ENCODE measurements around the gene CELF5.

- TF ChIP-seq POLR2A (IDR thresholded peaks at IDR 0.05; ENCODE audit: low read depth, low read length) (no peak), POLR2AphosphoS5 (IDR thresholded peaks at IDR 0.05; ENCODE audit: low read depth, low read length) (no peak), TAF1 (IDR thresholded peaks at IDR 0.05; ENCODE audit: borderline replicate concordance, low read depth, low read length) (no peak)
These were observed 35.5 kb upstream of the CELF5 start for GRCh38 chr19:3188627-3189596.
